Lower leg skin (tissue), 3 donors: ENCODE measurements around the gene RGS11.

ENCODE experiments used
- POLR2A ChIP-seq, 2 donors: fragments of 450-650 bp; IDR thresholded peaks; one replicate each; pipeline ENCODE4 v1.6.1; 2016 to 2017; ENCODE audit warnings: antibody characterized with exemption in 2 of 2, mild to moderate bottlenecking in 1 of 2, moderate library complexity in 1 of 2
- TF ChIP-seq, protein P1 (sequence below), 3 donors: fragments of 450-650 bp; IDR thresholded peaks; one replicate each; pipeline ENCODE4 v1.5.1; 2016; ENCODE audit warnings: antibody characterized with exemption in 3 of 3, mild to moderate bottlenecking in 3 of 3, moderate library complexity in 2 of 3

DNA sequence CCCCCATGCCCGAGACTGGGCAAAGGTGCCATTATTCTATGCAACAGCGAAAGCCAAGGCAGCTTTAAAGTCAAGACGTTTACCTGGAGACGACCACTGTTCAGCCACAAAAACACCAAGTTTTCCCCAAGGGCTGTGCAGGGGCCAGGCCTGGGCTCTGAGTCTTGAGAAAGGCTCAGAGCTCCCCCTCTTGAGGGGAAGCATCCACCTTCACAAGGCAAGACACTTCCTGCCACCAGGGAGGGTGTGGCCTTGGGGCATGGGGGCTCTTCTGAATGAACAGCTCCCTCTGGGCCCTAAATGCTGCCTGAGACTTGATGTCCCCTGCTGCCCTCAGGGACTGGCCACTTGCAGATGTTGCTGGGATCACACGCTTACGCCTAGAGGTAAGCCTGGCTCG is 33.7 kb upstream of the RGS11 start:
- no peak for TF ChIP-seq POLR2A (IDR thresholded peaks at IDR 0.05)
- TF ChIP-seq, protein P1, sequence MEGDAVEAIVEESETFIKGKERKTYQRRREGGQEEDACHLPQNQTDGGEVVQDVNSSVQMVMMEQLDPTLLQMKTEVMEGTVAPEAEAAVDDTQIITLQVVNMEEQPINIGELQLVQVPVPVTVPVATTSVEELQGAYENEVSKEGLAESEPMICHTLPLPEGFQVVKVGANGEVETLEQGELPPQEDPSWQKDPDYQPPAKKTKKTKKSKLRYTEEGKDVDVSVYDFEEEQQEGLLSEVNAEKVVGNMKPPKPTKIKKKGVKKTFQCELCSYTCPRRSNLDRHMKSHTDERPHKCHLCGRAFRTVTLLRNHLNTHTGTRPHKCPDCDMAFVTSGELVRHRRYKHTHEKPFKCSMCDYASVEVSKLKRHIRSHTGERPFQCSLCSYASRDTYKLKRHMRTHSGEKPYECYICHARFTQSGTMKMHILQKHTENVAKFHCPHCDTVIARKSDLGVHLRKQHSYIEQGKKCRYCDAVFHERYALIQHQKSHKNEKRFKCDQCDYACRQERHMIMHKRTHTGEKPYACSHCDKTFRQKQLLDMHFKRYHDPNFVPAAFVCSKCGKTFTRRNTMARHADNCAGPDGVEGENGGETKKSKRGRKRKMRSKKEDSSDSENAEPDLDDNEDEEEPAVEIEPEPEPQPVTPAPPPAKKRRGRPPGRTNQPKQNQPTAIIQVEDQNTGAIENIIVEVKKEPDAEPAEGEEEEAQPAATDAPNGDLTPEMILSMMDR (IDR thresholded peaks at IDR 0.05), result no peak
